ENCODE measurements around the gene GBP6.

DNA sequence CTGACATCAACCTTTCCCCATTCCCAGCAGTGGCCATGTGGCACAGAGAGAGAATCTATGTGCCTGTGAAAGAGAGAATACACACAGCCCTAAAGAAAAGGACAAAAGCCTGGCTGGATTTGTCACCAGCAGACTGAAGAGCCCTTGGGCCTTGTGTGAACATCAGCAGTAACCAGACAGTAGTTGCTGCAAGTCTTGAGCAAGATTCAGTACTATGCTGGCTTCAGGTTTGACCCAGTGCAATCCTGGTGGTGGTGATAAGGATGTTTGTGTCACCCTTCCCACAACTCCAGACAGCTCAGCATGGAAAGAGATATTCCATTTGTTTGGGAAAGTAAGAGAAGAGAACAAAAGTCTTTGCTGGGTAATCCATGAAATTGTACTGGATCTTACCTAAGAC, 28.4 kb upstream of the GBP6 start:
- TF ChIP-seq POLR2AphosphoS5 (IDR thresholded peaks at IDR 0.05; ENCODE audit: low read depth, low read length) (no peak), EZH2phosphoT487 (IDR thresholded peaks at IDR 0.05; ENCODE audit: borderline replicate concordance, low read depth) (no peak), EP300 (IDR thresholded peaks at IDR 0.05; ENCODE audit: borderline replicate concordance in 1 of 2, low read depth in 1 of 2, low read length in 1 of 2) (no peak), GATA2 (CRISPR knock-in tag; IDR thresholded peaks at IDR 0.05) (no peak), TAF1 (IDR thresholded peaks at IDR 0.05; ENCODE audit: borderline replicate concordance, low read depth, low read length) (no peak), RCOR1 (IDR thresholded peaks at IDR 0.05; ENCODE audit: low read length) (no peak), ELF1 (IDR thresholded peaks at IDR 0.05) (no peak)
- TF ChIP-seq, protein P1, sequence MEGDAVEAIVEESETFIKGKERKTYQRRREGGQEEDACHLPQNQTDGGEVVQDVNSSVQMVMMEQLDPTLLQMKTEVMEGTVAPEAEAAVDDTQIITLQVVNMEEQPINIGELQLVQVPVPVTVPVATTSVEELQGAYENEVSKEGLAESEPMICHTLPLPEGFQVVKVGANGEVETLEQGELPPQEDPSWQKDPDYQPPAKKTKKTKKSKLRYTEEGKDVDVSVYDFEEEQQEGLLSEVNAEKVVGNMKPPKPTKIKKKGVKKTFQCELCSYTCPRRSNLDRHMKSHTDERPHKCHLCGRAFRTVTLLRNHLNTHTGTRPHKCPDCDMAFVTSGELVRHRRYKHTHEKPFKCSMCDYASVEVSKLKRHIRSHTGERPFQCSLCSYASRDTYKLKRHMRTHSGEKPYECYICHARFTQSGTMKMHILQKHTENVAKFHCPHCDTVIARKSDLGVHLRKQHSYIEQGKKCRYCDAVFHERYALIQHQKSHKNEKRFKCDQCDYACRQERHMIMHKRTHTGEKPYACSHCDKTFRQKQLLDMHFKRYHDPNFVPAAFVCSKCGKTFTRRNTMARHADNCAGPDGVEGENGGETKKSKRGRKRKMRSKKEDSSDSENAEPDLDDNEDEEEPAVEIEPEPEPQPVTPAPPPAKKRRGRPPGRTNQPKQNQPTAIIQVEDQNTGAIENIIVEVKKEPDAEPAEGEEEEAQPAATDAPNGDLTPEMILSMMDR (IDR thresholded peaks at IDR 0.05): no peak
- TF ChIP-seq, protein P2, sequence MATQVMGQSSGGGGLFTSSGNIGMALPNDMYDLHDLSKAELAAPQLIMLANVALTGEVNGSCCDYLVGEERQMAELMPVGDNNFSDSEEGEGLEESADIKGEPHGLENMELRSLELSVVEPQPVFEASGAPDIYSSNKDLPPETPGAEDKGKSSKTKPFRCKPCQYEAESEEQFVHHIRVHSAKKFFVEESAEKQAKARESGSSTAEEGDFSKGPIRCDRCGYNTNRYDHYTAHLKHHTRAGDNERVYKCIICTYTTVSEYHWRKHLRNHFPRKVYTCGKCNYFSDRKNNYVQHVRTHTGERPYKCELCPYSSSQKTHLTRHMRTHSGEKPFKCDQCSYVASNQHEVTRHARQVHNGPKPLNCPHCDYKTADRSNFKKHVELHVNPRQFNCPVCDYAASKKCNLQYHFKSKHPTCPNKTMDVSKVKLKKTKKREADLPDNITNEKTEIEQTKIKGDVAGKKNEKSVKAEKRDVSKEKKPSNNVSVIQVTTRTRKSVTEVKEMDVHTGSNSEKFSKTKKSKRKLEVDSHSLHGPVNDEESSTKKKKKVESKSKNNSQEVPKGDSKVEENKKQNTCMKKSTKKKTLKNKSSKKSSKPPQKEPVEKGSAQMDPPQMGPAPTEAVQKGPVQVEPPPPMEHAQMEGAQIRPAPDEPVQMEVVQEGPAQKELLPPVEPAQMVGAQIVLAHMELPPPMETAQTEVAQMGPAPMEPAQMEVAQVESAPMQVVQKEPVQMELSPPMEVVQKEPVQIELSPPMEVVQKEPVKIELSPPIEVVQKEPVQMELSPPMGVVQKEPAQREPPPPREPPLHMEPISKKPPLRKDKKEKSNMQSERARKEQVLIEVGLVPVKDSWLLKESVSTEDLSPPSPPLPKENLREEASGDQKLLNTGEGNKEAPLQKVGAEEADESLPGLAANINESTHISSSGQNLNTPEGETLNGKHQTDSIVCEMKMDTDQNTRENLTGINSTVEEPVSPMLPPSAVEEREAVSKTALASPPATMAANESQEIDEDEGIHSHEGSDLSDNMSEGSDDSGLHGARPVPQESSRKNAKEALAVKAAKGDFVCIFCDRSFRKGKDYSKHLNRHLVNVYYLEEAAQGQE (IDR thresholded peaks at IDR 0.05; ENCODE audit: low read depth, low read length): no peak
- TF ChIP-seq, protein P3, sequence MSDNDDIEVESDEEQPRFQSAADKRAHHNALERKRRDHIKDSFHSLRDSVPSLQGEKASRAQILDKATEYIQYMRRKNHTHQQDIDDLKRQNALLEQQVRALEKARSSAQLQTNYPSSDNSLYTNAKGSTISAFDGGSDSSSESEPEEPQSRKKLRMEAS (IDR thresholded peaks at IDR 0.05; ENCODE audit: low read depth): no peak

Measured in SK-N-SH (cell line).